ENCODE data around the gene MITF.

DNA sequence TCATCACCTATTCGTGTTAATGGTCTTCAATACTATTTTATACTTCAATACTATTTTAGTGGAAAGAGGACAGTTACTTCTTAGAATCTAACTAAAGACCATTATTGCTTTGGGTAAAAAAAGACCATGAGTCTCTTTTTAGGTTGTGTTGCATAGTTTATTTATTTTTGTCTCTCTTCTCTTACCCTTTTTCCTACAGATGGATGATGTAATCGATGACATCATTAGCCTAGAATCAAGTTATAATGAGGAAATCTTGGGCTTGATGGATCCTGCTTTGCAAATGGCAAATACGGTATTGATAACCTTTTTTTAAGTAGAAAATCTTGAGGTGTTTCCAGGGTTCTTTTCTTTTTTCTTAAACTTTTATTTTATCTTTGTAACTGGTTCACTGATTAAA, 201.8 kb downstream of the MITF start:
- no peak for TF ChIP-seq POLR2A (IDR thresholded peaks at IDR 0.05; ENCODE audit: low read length)
- no peak for TF ChIP-seq GATA1 (IDR thresholded peaks at IDR 0.05; ENCODE audit: low read depth, low read length)
